Stimulated activated CD8-positive, alpha-beta memory T cell treated with anti-CD3 and anti-CD28 coated beads, Interleukin-12 subunit alpha, Interleukin-12 subunit beta, amount 100 ng/mL, for 24 hours (primary cell): ENCODE data around the gene ZNF576.
"Not testable (repeated sequence)": the region's sequence is repeated elsewhere in the genome, so short reads cannot be mapped to it uniquely, and the experiment has no call there.

Experiments used
- DNase-seq: peaks from one replicate; pipeline ENCODE4 v3.0.0-alpha.2; 2020; ENCODE audit errors: extremely low read depth

The ZNF576 gene

DNA sequence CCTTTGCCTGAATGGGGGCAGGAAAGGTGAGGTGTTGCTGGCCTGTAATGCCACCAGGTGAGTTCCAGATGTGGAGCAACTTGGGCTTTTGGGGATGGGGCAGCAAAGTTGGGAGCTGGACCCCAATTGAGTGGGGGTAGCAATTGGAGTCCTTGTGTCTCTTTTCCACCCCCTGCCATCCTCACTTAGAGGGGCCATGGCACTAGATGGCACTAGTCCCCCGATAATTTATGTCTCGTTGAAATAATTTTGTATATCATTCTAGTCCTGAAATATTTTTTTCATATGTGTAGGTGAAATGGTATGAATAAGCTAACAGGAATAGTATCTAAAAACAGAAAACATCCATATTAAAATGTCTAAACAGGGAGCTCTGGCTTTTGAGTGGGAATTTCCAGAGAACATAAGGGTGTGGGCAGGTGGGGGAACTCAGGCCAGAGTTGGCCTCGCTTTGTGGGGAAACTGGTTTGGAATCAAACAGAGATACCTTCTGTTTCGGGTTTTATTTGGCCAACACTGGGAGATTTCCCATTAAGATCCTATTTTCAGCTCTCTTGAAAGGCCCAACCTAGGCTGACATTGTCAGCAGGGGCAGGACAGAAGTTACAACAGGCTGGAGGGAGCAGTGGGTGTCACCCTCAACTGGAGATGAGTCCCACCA is 3.4 kb downstream of the ZNF576 start:
- DNase-seq, result no peak

DNA sequence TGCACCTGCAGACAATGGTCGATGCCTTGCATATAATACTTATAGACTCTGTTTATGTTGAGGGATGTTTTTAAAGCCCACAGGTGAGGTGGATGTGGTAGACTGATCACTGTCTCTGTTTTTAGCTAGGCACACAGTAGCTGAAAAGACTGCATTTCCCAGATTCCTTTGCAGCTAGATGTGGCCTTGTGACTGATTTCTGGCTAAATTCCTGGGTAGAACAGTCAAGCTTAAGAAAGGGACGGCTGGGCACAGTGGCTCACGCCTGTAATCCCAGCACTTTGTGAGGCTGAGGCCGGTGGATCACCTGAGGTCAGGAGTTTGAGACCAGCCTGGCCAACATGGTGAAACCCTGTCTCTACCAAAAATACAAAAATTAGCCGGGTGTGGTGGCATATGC is 3.9 kb downstream of the ZNF576 start:
- DNase-seq, result not testable (repeated sequence)

DNA sequence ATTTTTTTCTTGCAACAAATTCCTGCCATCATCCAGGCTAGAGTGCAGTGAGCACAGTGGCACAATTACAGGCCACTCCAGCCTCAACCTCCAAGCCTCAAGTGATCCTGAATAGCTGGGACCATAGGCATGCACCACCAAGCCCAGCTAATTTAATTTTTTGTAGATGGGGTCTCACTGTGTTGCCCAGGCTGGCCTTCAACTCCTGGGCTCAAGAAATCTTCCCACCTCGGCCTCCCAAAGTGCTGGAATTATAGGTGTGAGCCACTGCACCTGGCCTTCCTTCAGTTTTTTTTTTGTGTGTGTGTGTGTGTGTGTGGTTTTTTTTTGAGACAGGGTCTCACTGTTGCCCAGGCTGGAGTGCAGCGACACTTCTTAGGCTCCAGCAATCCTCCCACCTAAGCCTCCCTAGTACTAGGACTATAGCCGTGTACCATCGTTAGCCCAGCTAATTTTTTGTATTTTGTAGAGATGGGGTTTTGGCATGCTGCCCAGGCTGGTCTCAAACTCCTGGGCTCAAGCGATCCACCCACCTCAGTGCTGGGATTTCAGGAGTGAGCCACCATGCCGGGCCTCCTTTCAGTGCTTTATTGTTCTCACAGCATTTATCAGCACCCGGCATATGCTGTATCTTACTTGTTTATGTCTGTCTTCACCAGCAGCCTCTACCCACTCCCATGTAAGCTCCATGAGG is 9.6 kb downstream of the ZNF576 start:
- DNase-seq, result no peak

DNA sequence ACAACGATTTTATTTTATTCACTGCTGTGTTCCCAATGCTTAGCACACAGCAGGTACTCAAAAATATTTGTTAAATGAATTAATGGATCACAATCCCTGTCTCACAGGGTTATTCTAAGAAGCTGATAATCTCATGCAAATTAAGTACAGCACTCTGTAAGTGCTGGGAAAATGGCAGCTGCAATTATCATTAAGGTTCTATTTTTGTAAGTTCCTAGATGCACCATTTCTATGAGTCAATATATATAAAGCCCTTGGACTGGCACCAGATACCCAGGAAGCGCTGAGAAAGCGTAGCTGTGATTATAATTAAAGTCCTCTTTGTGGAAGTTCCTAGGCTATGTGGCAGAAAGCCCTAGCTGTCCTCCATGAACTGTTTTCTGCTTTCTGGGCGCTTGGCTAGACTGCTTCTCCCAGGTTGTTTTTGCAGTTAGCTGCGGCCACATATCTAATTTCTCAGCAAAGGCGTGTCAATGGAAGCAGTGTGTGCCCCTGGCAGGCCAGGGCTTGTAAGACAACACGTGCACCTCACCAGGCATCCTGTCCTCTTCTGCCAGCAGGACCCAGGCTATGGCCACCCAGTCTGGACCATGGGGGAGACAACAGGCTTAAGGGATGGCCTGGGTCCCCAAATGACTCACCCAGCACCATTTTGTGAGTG is 10.3 kb downstream of the ZNF576 start:
- no peak for DNase-seq

DNA sequence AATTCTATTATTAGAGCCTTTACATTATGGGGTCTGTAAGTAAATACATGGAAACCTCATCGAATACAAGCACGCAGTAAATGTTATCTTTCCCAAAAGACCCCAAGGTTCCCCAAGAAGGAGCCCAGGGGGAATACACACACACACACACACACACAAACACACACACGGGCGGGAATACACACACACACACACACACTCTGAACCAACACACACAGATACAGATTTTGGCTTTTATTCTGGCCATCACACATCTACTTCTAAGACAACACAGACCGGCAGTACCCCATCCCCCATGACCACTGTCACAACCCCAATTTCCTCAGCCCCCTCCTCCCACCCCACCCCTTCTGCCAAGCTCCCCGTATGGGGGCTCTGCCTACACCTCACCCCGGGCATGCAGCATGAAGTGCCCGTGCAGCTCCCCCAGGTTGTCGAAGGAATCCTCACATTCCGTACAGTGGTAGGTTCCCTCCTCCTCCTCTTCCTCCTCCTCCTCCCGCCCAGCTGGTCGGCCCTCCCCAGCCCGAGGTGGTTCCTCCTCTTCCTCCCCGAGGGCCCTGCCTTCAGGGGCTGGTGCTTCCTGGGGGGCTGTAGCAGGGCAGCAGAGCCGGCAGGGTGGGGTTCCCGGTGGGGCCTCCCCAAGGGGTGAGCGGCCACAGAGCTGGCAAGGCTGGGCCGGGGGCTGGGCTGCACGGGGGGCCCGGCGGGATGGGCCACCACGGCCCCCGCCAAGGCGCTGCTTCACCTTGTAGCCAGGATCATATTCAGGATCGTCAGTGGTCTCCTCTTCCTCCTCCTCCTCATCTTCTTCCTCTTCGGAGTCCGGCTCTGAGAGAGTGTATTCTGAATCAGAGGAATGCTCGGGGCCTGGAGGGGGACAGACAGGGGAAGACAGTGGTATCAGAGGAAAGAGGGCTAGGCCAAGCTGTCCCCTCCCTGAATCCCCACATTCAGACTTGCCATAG is 11.1 kb downstream of the ZNF576 start:
- no peak for DNase-seq

DNA sequence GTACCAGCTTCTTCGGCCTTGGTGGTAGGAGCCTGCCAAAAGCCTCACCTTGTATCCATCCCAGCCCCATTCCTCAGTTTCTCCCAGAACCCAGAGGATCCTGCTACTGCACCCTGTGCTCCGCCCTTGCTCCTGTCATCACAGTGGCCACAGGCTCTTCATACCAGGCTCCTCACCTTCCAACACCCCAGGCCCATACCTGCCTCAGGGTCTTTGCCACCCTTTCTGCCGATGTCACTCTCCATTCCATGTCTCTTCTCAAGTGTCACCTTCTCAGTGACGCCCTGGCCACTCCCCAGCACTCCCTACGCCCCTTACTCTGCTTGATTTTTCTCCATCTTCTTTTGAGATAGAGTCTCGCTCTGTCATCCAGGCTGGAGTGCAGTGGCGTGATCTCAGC is 13.5 kb downstream of the ZNF576 start:
- no peak for DNase-seq

DNA sequence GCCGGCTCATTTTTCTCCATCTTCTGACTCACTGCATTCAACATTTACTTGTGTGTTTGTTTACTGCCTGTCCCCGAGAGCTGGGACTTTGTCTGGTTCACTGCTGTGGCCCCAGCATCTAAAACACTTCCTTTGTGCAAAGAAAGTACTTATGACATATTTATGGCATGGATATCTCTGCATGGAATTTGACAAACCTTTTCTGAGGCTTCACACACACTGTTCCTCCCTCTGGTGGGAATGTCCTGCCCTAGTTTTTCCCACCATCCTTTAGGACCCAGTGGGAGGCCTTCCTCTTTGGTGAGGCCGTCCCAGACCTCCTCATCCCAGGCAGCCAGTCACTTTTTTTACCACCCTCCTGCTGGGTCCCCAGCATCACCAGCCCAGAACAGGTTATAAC is 14.1 kb downstream of the ZNF576 start:
- no peak for DNase-seq

DNA sequence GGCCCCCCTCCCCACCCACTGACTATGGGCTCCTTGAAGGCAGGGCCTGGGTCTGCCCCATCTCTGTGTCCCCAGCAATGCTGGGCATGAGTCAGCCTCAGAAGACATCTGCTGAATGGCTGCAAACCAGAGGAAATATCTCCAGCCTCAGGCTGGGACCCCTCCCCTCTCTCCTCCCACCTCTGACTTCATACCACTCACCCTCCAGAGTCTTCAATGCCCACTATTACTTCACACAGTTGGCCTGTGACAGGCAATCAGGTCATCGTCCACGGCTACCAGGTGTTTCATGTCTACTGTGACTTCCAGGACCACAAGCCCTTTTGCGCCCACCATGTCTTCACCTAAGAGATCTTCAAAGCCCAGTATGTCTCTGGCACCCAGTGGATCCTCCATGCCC is 15.4 kb downstream of the ZNF576 start, which contains the start of gene SRRM5:
SRRM5 (plus strand) TSS at position 301 of the 400 bp plus-strand sequence; CDS start at position 335, 34 bp downstream.
- no peak for DNase-seq

DNA sequence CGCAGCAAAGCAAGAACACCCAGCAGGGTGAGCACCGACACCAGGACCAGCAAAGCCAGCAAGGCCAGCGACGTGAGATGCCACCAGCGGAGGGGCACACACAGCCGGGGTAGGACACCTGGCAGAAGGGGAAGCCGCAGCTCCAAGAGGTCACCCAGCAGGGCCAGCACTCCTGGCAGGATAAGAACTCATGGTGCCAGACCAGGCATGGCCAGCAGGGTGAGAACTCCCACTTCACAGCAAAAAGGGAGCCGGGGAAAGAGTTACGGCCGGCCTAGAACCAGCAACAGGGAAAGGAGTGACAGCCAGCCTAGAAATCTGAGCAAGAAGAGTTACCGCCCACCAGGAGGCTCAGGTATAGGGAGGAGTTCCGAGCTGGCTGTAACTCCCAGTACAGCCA is 16.0 kb downstream of the ZNF576 start:
- DNase-seq, result no peak

DNA sequence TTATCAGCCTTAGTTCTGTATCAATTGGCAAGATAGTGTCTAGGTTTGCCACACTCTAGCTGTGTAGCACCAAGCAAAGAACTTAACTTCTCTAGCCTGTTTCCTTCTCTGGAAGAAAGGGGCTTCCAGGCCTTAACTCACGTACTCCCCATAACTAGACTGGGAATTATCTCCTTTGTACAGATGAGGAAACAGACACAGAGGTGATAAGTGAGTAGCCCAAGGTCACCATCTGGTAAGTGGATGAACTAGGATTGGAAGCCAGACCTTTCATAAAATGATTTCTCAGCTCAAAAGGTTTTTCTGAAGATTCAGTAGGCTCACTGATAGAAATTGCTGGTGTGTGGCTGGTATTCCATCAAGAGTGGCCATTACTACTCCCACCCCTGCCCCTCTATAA is 19.9 kb downstream of the ZNF576 start:
- no peak for DNase-seq

DNA sequence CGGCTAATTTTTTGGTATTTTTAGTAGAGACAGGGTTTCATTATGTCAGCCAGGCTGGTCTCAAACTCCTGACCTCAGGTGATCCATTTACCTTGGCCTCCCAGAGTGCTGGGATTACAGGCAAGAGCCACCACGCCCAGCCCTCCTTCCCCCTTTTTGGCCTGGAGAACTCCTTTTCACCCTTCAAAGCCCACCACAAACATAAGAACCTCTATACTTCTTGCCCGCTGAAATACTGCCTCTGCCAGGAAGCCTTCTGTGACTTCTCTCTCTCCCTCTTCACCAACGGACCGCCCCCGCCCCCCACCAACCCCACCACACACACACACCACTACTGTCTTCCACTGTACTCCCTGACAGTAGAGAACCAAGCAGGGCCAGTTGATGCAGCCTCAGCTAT is 20.6 kb downstream of the ZNF576 start:
- DNase-seq, result no peak

DNA sequence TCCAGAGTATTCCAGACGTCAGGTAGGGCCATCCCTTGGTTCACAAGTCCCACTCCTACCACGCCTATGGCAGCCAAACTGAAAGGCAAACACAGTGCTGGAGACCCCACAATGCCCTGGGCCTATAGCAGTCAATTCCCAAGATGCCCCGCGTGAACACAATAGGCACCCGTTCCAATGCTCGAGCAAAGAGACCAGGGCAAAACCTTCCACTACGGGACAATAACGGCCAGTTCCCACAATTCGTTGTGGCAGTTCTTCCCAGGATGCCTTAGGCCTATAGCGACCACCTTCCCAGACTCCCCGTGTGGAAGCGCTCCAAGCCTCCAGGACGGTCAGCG is 22.5 kb downstream of the ZNF576 start:
- DNase-seq, result no peak

DNA sequence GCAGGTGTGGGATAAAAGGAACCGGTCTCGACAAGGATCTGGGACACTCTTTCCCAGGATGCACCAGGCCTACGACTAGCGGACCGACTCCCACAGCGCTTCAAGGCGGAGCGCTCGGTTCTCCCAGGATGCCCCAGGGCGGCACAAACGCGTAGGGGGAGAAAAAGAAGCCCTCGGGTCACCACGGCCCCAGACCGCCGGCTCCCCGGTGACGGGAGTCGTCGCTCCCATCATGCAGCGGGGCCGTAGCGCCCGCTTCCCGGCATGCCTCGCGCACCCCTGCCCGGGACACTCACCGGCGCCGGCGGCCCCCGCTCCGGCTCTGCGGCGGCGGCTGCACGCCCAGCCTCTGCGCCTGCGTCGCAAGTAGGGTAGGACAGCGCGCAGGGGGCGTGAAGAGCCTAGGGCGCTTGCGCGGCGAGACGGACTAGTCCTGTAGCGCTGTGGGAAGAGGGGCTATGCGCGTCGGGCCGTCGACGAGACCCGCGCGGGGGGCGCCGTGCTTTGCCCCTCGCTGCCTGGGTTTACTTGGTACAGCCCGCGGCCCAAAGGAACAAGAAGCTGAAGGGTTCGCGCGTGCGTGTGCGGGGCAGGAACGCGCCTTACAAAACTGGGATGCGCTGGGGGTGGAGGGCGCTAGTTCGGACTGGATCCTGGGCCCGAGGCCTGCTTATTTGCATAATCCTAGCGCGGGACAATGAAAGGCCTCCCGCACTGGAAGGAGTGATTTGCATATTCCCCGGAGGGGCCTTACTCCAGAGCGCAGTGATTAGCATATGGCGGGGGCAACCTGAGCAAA is 23.1 kb downstream of the ZNF576 start, which contains the start of gene ZNF428:
ZNF428 (minus strand) TSS at position 368 of the 799 bp plus-strand sequence. CDS start 5,325 bp downstream, outside the sequence.
- DNase-seq, result peak; percentile 73

DNA sequence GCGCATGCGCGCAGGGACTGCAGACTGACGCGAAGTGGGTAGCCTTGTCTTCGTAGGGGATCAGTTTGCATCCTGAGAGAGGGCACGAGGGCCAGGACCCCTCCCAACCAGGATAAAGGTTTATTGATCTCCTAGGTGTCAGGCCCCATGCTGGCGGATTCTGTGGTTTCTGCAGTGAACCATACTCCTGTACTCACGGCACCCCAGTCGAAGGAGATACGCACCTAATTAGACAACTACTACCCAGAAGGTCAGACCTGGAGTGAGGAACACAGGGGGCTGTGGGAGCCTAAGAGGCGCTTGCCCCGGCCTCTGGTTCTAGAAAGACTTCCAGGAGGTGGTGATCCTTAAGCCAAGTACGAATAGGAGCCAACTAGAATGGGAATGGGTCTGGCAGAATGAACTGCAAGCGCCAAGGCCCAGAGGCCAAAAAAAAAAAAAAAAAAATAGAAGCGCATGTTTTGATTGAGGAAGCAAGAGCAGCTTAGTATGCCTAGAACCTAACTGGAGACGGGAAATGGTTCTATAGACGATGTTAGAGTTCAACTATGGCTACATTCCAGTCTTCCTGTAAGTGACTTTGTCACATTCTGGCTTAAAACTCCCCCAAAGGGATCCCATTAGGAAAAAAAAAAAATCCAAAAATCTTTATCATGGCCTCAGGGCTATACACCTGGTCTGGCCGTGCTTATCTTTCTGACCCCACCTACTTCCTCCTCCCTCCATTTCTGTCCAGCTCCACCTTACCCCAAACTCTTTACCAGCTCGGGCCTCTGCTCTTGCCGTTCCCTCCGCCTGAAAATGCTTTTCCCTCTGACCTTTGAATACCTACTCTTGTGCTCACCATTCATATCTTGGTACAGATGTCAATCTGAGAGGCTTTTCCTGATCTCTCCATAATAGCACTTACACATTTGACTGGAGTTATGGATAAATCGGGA is 23.9 kb downstream of the ZNF576 start:
- DNase-seq, result no peak

DNA sequence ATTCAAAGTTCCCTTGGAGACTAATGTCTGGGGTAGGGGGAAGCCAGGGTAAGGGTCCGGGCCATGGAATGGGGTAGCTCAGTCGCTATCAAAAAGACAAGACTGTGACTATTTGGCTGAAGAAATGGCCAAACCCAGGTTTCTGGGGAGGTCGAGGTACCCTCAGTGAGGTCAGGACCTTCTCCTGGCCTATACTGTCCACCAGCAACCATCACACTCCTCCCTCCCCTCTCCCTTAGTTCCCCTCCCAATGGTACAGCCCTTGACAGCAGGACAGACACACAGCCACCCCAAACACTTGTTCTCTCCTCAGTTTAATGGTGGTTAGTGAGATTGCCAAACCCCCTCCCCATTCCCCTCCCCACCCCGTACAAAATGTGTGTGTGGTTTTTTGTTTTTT is 25.7 kb downstream of the ZNF576 start:
- DNase-seq, result no peak

DNA sequence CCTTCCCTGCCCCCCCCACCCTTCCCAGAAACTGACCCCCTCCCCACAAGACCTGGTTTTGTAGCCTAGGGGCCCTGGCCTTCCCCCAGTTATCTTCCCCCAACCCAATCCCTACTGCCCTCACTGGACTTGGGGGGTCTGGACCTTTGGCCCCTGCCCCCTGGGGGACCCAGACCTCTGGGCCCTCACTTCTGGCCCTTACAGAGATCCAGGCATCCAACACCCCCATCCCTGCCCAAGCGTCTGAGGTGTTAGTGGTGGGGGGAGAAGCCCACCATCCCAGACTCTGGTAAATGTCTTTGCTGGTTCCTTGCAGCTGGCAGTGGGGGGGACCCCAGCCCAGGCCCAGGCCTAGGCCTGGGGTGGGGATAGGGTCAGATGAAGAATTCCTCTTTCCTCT is 26.6 kb downstream of the ZNF576 start:
- no peak for DNase-seq

DNA sequence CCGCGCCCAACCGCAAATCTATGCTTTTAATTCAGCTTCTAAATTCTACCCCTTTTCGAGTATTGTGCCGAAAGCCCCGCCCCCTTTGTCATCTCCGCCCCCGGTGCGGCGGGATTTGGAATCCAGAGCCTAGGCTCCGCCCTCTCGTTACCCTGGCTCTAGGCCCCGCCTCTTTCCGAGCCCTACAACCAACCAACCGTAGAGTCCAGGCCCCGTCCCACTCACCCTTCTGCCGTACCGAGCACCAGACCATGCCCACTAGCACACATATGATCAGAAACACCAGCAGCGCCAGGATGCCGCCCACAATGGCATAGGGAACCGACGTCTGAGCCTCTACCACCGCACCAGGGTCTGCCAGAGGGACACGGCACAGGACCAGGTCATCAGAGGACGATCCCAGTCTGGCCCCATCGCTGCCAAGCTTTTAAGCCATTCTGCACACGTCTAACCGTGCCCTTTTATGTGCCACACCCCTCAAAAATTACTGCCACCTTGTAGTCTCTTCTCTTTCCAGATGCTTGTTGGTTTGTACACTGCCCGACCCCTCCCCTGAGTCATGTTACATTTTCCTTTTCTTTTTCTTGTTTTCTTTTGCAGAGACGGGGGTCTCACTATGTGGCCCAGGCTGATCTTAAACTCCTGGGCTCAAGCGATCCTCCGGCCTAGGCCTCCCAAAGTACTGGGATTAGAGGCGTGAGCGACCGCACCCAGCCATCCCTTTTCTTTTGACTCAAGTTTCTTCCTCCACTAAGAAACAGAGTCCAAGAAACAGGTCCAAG is 27.7 kb downstream of the ZNF576 start:
- DNase-seq, result no peak

DNA sequence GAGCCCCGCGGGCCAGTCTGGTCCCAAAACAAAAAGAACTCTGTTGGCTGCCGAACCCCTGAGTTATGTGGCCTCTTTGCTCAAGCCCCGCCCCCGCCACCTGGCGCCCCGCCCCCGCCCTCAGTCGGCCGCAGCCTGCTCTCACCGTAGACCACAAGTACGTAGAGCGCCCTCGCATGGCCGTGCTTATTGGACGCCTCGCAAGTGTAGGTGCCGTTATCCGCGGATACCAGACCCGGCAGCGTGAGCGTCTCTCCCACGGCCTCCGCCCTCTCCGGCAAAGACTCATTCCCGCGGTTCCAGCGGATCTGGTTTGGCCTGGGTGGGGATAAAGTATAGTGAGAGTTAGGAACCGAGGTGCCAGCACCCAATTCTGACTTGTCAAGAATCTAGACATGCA is 28.5 kb downstream of the ZNF576 start:
- DNase-seq, result peak; percentile 59

DNA sequence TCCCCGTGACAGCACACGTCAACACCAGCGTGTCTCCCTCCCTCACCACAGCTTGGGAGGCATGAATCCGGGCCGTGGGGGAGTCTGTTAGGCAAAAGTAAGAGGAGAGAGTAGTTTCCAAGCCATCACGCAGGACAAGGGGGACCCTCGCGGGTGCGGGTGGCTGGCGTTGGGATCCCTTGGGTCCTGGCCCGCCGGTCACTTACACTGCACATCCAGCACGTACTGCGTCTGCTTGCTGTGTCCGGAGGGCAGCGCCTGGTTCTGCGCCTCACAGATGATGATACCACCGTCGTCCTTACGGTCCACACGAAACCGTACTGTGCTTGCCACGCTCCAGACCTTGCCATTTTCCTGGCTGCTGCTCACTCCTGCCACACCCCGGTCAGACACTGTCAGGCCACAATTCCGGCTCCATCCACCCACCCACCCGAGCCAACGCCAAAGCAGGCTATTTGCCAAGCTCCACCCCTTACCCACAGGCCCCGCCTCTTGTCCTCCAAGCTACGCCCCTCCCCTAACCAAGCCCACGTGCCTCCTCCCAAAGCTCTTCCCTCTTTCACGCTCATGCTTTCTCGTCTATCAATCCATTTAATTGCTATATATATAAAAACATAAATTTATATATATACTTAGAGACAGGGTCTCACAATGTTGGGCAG is 29.7 kb downstream of the ZNF576 start:
- no peak for DNase-seq
